CD4-positive, alpha-beta memory T cell (primary cell): ENCODE measurements around the gene CCDC144A. TPM values are rescaled to one million over a fixed set of nuclear protein-coding genes. Genes with fewer than 3 reads are reported as not detected.
A peak's percentile ranks its signal among the peaks of the same experiment; 100 is the strongest.
"Not testable (repeated sequence)": the region's sequence is repeated elsewhere in the genome, so short reads cannot be mapped to it uniquely, and the experiment has no call there.

Experiments used
- CTCF ChIA-PET: fragments of 350-600 bp; sonication (Branson Sonifier 250); formaldehyde crosslinking; loops from one replicate; lab custom pipeline; 2021; ENCODE audit warnings: inconsistent platforms; ENCODE audit not compliant: partially characterized antibody; lab: Charles Lee
- POLR2A ChIA-PET: fragments of 350-600 bp; sonication (Branson Sonifier 250); formaldehyde crosslinking; loops from one replicate; lab custom pipeline; 2021; ENCODE audit not compliant: partially characterized antibody; lab: Charles Lee
- DNase-seq, 5 donors: peaks; one replicate each; pipeline versions ENCODE4 v3.0.0 to v3.0.0-alpha.2; 2020 to 2022; ENCODE audit warnings: mixed read lengths in 1 of 5
- H3K27ac ChIP-seq: one replicate; pipeline ENCODE4 v1.7.0; 2013; ENCODE audit warnings: low read depth, low read length
- H3K27me3 ChIP-seq: 2 replicates; pipeline ENCODE4 v1.7.0; 2013; ENCODE audit warnings: mild to moderate bottlenecking, low read length, moderate library complexity; ENCODE audit not compliant: insufficient read depth
- H3K36me3 ChIP-seq: 2 replicates; pipeline ENCODE4 v1.7.0; 2013; ENCODE audit warnings: mild to moderate bottlenecking, low read length, moderate library complexity; ENCODE audit not compliant: insufficient read depth
- H3K4me1 ChIP-seq: 2 replicates; pipeline ENCODE4 v1.7.0; 2013; ENCODE audit warnings: mild to moderate bottlenecking, low read length, moderate library complexity; ENCODE audit not compliant: insufficient read depth
- H3K4me3 ChIP-seq, 2 donors: one replicate each; pipeline ENCODE4 v1.7.0; 2013; ENCODE audit warnings: low read length in 2 of 2, mild to moderate bottlenecking in 1 of 2
- H3K9me3 ChIP-seq, 2 donors: one replicate each; pipeline ENCODE4 v1.7.0; 2013; ENCODE audit warnings: low read length in 2 of 2, control low read depth in 1 of 2; ENCODE audit not compliant: control insufficient read depth in 1 of 2
- H3K27ac Mint-ChIP-seq, 7 donors: one replicate each; pipeline ENCODE4 v1.8.0; 2020 to 2021; ENCODE audit warnings: mixed read lengths in 7 of 7, mild to moderate bottlenecking in 6 of 7, inconsistent platforms in 3 of 7, moderate library complexity in 3 of 7
- H3K27me3 Mint-ChIP-seq, 2 donors: one replicate each; pipeline ENCODE4 v1.8.0; 2020 to 2021; ENCODE audit warnings: mixed read lengths in 2 of 2
- H3K36me3 Mint-ChIP-seq, 2 donors: one replicate each; pipeline ENCODE4 v1.8.0; 2020 to 2021; ENCODE audit warnings: mixed read lengths in 2 of 2, inconsistent platforms in 1 of 2, mild to moderate bottlenecking in 1 of 2
- H3K4me1 Mint-ChIP-seq, 4 donors: one replicate each; pipeline ENCODE4 v1.8.0; 2020 to 2021; ENCODE audit warnings: mixed read lengths in 4 of 4, mild to moderate bottlenecking in 1 of 4
- H3K4me3 Mint-ChIP-seq, 8 donors: one replicate each; pipeline ENCODE4 v1.8.0; 2020 to 2021; ENCODE audit warnings: mixed read lengths in 8 of 8, mild to moderate bottlenecking in 7 of 8, moderate library complexity in 6 of 8, inconsistent platforms in 3 of 8
- H3K9me3 Mint-ChIP-seq, 8 donors: one replicate each; pipeline ENCODE4 v1.8.0; 2020 to 2021; ENCODE audit warnings: mixed read lengths in 8 of 8, mild to moderate bottlenecking in 5 of 8, inconsistent platforms in 3 of 8, moderate library complexity in 1 of 8
- intact Hi-C: fragments of 100-400 bp; cut with micrococcal nuclease; formaldehyde crosslinking; loops from one replicate; pipeline ENCODE4 v1.15.1; 2023
- polyA plus RNA-seq, 2 donors: library from polyadenylated mRNA; unstranded; fragments of 300-500 nt; fragmentation: Illumina TruSeq; gene quantifications; one replicate each; pipeline ENCODE4 v1.2.3, GENCODE V29; 2021
- total RNA-seq, 2 experiments: library from RNA; stranded (reverse); gene quantifications; one replicate each; pipeline ENCODE4 v1.2.3, GENCODE V29; 2021

The CCDC144A gene
- total and polyA plus RNA-seq, 4 experiments from 2014 or later, result 3.2 to 9.9 (median 8.4) TPM; not detected in 1

DNA sequence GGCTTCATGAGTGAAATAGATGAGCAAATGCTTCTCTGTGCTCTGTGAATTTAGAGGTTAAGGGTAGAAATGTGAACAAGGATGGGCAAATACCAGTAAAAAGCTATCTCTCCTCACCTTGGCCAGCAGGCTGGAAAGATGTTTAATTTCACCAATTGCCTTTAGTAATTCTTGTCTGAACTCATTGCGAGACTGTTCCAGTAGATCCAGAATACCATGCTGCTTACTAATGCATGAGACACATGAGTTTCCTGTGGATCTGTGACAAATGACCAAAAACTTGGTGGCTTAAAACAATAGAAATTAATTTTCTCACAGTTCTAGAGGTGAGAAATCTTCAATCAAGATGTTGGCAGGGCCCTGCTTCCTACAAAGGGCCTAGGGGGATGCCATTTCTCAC, 27.1 kb upstream of the CCDC144A start:
- H3K9me3 Mint-ChIP-seq, result peaks cover 0 to 7% (median 0%) of the 10 kb centered on the region in 8 donors
- H3K4me1 ChIP-seq, result no peaks in the 10 kb centered on the region
- no peaks in the 10 kb centered on the region for H3K36me3 Mint-ChIP-seq
- H3K27me3 Mint-ChIP-seq, result peaks cover 15 to 27% of the 10 kb centered on the region in 2 donors
- H3K9me3 ChIP-seq, result no peaks in the 10 kb centered on the region
- no peak overlapping the region for H3K27ac Mint-ChIP-seq
- no peak overlapping the region for H3K27ac ChIP-seq
- CTCF ChIA-PET, result no interaction called here
- H3K4me3 ChIP-seq, result no peak overlapping the region
- POLR2A ChIA-PET, result no interaction called here
- intact Hi-C loops, result no loop called here
- no peaks in the 10 kb centered on the region for H3K27me3 ChIP-seq
- DNase-seq, result no peak
- no peaks in the 10 kb centered on the region for H3K36me3 ChIP-seq
- H3K4me3 Mint-ChIP-seq, result no peak overlapping the region
- peaks cover 0 to 8% (median 3%) of the 10 kb centered on the region in 4 donors for H3K4me1 Mint-ChIP-seq

DNA sequence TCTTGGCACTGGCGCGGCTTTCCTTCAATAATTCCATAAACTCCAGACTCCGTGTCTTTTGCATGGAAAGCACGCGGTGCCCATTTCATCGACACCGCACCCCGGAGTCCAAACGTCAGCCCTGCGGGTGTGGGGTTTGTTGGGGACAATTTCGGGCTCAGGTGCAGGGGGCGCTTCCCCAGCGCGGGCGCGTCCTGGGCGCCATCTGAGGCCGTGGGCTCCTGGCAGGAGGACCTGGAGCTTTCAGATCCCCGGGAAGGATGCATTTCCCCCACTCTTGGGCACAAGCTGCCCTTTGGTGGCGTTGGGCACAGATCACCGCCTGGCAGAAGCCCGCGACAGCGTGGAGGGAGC, 23.5 kb upstream of the CCDC144A start:
- not testable (repeated sequence) for H3K27ac ChIP-seq, H3K36me3 Mint-ChIP-seq

DNA sequence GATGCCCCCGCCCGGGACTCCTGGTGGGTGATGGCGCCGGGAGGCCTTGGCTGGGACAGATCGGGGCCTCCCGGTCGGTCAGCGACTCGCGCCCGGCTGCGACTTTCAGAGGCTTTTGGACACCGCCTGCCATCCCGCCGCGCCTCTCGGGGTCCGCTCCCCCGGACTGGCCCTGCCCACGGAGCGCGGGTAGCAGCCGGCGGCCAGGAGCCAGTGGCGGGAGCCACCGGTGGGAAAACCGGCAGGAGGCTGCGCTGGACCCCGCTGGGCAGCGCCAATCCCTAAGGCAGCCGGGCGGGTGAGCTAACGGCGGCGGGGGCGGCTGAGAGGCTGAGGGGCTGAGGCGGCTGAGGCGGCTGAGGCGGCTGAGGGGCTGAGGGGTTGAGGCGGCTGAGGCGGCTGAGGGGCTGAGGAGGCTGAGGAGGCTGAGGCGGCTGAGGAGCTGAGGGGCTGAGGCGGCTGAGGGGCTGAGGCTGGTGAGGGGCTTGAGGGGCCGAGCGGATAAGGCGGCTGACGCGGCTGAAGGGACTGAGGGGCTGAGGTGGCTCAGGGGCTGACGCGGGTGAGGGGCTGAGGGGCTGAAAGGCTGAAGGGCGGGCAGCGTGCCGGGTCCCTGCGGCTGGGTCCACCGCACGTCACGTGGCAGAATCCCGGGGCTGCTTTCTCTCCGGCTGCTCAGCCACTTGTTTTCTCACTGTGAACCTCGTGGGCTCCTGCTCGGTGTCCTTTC, 23.0 kb upstream of the CCDC144A start:
- H3K4me3 ChIP-seq, H3K4me1 Mint-ChIP-seq, H3K4me1 ChIP-seq, POLR2A ChIA-PET, intact Hi-C loops, H3K27ac ChIP-seq, CTCF ChIA-PET, H3K36me3 Mint-ChIP-seq, H3K27me3 ChIP-seq, H3K9me3 Mint-ChIP-seq, H3K36me3 ChIP-seq, H3K9me3 ChIP-seq, H3K27ac Mint-ChIP-seq: not testable (repeated sequence)
- DNase-seq, result peak in 1 of 5 donors; percentile 4
- peaks cover 25 to 29% of the 10 kb centered on the region in 2 donors for H3K27me3 Mint-ChIP-seq
- peak overlapping the region in 7 of 8 donors; percentile 54 to 72 (median 61) for H3K4me3 Mint-ChIP-seq

More for the DNA sequence above, 23.5 kb upstream of the CCDC144A start:
- CTCF ChIA-PET, H3K27me3 ChIP-seq, H3K4me1 ChIP-seq, H3K9me3 Mint-ChIP-seq, H3K36me3 ChIP-seq, H3K9me3 ChIP-seq, H3K27ac Mint-ChIP-seq, H3K4me3 Mint-ChIP-seq, DNase-seq, H3K4me1 Mint-ChIP-seq, POLR2A ChIA-PET, intact Hi-C loops, H3K4me3 ChIP-seq: not testable (repeated sequence)
- peaks cover 25 to 28% of the 10 kb centered on the region in 2 donors for H3K27me3 Mint-ChIP-seq

DNA sequence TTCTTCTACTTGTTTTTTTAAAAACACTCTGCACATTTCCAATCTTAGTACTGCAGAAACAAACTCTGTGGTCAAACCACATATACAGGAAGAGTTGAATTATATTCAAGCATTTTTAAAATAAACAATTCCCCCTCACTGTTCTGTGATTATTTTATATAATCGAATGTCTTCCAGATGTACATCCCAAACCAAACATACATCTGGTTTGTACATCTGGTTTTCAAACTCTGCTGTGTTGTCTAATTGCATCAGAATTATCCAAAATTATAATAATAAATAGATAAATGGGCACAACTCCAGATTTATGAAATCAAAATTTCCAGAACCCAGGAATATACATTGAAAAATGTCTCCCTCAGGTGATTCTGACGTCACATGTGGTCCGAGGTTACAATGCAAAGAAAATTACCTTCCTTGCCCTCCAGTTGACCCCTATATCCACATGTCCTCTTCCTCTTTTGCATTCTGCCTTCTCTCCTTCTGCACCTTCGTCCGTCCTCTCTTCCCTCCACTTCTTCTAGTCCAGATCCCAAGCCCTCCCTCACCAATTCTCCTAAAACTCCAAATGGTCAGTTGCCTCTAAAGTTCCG, 13.3 kb upstream of the CCDC144A start:
- Histone ChIP-seq H3K9me3 (no peaks in the 10 kb centered on the region), H3K4me3 (no peak overlapping the region), H3K27me3 (no peaks in the 10 kb centered on the region), H3K4me1 (no peaks in the 10 kb centered on the region), H3K27ac (no peak overlapping the region), H3K36me3 (no peaks in the 10 kb centered on the region)
- no peaks in the 10 kb centered on the region for H3K4me1 Mint-ChIP-seq
- H3K4me3 Mint-ChIP-seq, result no peak overlapping the region
- DNase-seq, result no peak
- ChIA-PET POLR2A (no interaction called here), CTCF (interaction anchor here (0.6 kb wide), 1 partner anchor 662 kb away, joined by 4 read pairs; no protein-coding TSS in a partner anchor)
- no peaks in the 10 kb centered on the region for H3K36me3 Mint-ChIP-seq
- peaks cover 3 to 8% of the 10 kb centered on the region in 2 donors for H3K27me3 Mint-ChIP-seq
- no peak overlapping the region for H3K27ac Mint-ChIP-seq
- intact Hi-C loops, result no loop called here
- no peaks in the 10 kb centered on the region for H3K9me3 Mint-ChIP-seq

DNA sequence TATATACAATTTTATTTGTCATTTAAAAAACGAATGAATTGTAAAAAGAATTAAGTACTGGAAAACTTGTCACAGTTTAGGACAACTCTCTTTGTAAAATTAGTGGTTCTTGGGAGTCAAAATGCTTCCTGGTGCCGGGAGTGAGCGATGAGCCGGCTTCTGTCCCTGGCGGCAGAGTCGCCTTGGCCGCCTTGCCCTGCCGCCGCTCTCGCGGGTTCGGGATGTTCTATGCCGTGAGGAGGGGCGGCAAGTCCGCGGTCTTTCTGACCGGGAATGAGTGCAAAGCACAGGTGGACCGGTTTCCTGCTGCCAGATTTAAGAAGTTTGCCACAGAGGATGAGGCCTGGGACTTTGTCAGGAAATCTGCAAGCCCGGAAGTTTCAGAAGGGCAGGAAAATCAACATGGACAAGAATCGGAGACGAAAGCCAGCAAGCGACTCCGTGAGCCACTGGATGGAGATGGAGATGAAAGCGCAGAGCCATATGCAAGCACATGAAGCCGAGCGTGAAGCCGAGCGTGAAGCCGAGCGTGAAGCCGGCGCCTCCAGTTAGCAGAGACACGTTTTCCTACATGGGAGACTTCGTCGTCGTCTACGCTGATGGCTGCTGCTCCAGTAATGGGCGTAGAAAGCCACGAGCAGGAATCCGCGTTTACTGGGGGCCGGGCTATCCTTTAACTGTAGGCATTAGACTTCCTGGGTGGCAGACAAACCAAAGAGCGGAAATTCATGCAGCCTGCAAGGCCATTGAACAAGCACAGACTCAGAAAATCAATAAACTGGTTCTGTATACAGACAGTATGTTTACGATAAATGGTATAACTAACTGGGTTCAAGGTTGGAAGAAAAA, 6.5 kb upstream of the CCDC144A start:
- H3K4me3 ChIP-seq, H3K9me3 ChIP-seq, POLR2A ChIA-PET, DNase-seq, H3K36me3 ChIP-seq, H3K4me1 ChIP-seq, H3K27me3 ChIP-seq, H3K4me1 Mint-ChIP-seq, CTCF ChIA-PET, intact Hi-C loops, H3K36me3 Mint-ChIP-seq, H3K9me3 Mint-ChIP-seq, H3K27ac ChIP-seq: not testable (repeated sequence)
- Mint-ChIP-seq H3K4me3 (peak overlapping the region in 1 of 8 donors; percentile 8), H3K27me3 (peaks cover 11 to 14% of the 10 kb centered on the region in 2 donors), H3K27ac (peak overlapping the region in 1 of 7 donors; percentile 11)

DNA sequence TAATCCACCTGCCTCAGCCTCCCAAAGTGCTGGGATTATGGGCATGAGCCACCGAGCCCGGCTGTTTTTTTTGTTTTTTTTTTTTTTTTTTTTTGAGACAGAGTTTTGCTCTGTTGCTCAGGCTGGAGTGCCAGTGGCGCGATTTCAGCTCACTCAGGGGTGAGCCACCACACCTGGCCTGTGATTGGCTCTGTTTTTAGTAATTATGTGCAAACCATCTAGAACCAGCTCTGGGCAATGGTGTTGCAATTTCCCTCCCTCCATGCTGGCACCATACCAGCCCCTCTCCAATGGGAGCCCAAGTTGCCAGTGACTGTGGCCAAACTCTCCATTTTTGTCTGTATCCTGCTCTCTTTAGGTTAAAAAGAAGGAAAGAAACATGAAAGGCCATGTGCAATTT, 4.0 kb upstream of the CCDC144A start:
- H3K27ac Mint-ChIP-seq, result peak overlapping the region in 1 of 7 donors; percentile 48
- H3K36me3 Mint-ChIP-seq, DNase-seq, H3K4me3 ChIP-seq, H3K9me3 Mint-ChIP-seq, CTCF ChIA-PET, POLR2A ChIA-PET, intact Hi-C loops, H3K4me3 Mint-ChIP-seq, H3K9me3 ChIP-seq, H3K4me1 ChIP-seq, H3K27ac ChIP-seq, H3K36me3 ChIP-seq, H3K4me1 Mint-ChIP-seq, H3K27me3 ChIP-seq: not testable (repeated sequence)
- peaks cover 11 to 14% of the 10 kb centered on the region in 2 donors for H3K27me3 Mint-ChIP-seq

DNA sequence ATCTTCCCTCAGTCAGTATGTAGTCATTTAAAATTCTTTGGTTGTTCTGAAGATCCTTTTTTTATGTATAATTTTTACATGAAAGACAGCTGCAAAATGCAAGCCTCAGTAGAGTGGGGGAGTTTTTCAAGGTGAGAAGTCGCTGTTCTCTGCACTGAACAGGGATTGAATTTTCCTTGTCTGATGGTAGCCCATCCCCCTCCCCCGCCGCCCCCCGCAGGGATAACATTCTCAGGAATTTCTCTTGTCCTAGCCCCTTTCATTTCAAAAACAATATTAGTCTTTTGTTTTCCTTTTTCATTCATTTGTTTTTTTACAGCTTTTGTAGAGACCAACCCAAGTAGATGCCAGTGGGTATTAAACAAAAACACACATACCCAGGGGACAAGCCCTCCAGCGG, 2.9 kb upstream of the CCDC144A start:
- H3K27ac Mint-ChIP-seq, DNase-seq, H3K36me3 Mint-ChIP-seq, H3K4me1 Mint-ChIP-seq, H3K9me3 Mint-ChIP-seq, H3K27me3 ChIP-seq, H3K4me1 ChIP-seq, intact Hi-C loops, POLR2A ChIA-PET, CTCF ChIA-PET, H3K4me3 Mint-ChIP-seq, H3K4me3 ChIP-seq, H3K36me3 ChIP-seq, H3K9me3 ChIP-seq, H3K27ac ChIP-seq: not testable (repeated sequence)
- peaks cover 8 to 12% of the 10 kb centered on the region in 2 donors for H3K27me3 Mint-ChIP-seq
